ELR (cell line): Measurements from ENCODE around the gene EVL.
"Not testable (repeated sequence)": the region's sequence is repeated elsewhere in the genome, so short reads cannot be mapped to it uniquely, and the experiment has no call there.

Source experiments
- DNase-seq: peaks from one replicate; pipeline ENCODE4 v3.0.0-alpha.2; 2015; ENCODE audit warnings: low read depth

EVL gene

GRCh38 chr14:100172811-100173210 is 107.6 kb downstream of the EVL start:
- no peak for DNase-seq

GRCh38 chr14:100173353-100173752 is 108.1 kb downstream of the EVL start:
- no peak for DNase-seq

- no peak for DNase-seq
These were observed 111.6 kb downstream of the EVL start for GRCh38 chr14:100176811-100177327.

GRCh38 chr14:100178691-100179090 is 113.5 kb downstream of the EVL start:
- no peak for DNase-seq

- DNase-seq, result not testable (repeated sequence)
These were observed 115.4 kb downstream of the EVL start for GRCh38 chr14:100180671-100181070.

- not testable (repeated sequence) for DNase-seq
These were observed 116.8 kb downstream of the EVL start for GRCh38 chr14:100181876-100182551.

- DNase-seq, result no peak
These were observed 122.1 kb downstream of the EVL start for GRCh38 chr14:100187247-100187833.

GRCh38 chr14:100188392-100189030 is 123.3 kb downstream of the EVL start:
- DNase-seq, result no peak

GRCh38 chr14:100190126-100190525 is 124.9 kb downstream of the EVL start:
- DNase-seq, result no peak

- DNase-seq, result no peak
These were observed 126.5 kb downstream of the EVL start for GRCh38 chr14:100191584-100192249.

GRCh38 chr14:100192250-100192671 is 127.0 kb downstream of the EVL start:
- DNase-seq, result no peak

- DNase-seq, result peak; percentile 99
These were observed 127.6 kb downstream of the EVL start for GRCh38 chr14:100192672-100193416.
